WTC11 (cell line): ENCODE results near the gene DARS2. TPM values are rescaled to one million over a fixed set of nuclear protein-coding genes. Genes with fewer than 3 reads are reported as not detected.

Experiments
- AFF4 ChIP-seq: sonication (generic); formaldehyde crosslinking; IDR thresholded peaks from 2 replicates; pipeline ENCODE4 v1.8.1; 2023; ENCODE audit warnings: mild to moderate bottlenecking, missing genetic modification reagents, borderline replicate concordance
- AR ChIP-seq: fragments of 250-450 bp; sonication (Bioruptor Pico); IDR thresholded peaks from 2 replicates; pipeline ENCODE4 v1.9.0; 2021; ENCODE audit warnings: mild to moderate bottlenecking
- ATF2 ChIP-seq: sonication (generic); formaldehyde crosslinking; IDR thresholded peaks from 2 replicates; pipeline ENCODE4 v1.8.1; 2022; ENCODE audit warnings: low read depth, missing genetic modification reagents, borderline replicate concordance
- E2F1 ChIP-seq: sonication (generic); formaldehyde crosslinking; IDR thresholded peaks from 2 replicates; pipeline ENCODE4 v1.8.0; 2022; ENCODE audit warnings: mild to moderate bottlenecking, missing genetic modification reagents
- EMX1 ChIP-seq: fragments of 250-450 bp; sonication (Bioruptor Pico); IDR thresholded peaks from 2 replicates; pipeline ENCODE4 v1.8.0; 2021; ENCODE audit warnings: mild to moderate bottlenecking
- ERG ChIP-seq: fragments of 250-450 bp; sonication (Bioruptor Pico); IDR thresholded peaks from 2 replicates; pipeline ENCODE4 v1.8.0; 2021; ENCODE audit warnings: mild to moderate bottlenecking
- GABPB1 ChIP-seq: sonication (generic); formaldehyde crosslinking; IDR thresholded peaks from 2 replicates; pipeline ENCODE4 v1.8.1; 2023; ENCODE audit warnings: mild to moderate bottlenecking, missing genetic modification reagents
- GTF2I ChIP-seq: fragments of 250-450 bp; sonication (Bioruptor Pico); conservative IDR thresholded peaks from 2 replicates; pipeline ENCODE4 v1.4.0; 2021; ENCODE audit warnings: mild to moderate bottlenecking
- KAT7 ChIP-seq: sonication (generic); formaldehyde crosslinking; IDR thresholded peaks from 2 replicates; pipeline ENCODE4 v1.8.1; 2023; ENCODE audit warnings: missing genetic modification reagents, mild to moderate bottlenecking, borderline replicate concordance
- NFATC4 ChIP-seq: fragments of 250-450 bp; sonication (Bioruptor Pico); IDR thresholded peaks from 2 replicates; pipeline ENCODE4 v1.9.0; 2021; ENCODE audit warnings: mild to moderate bottlenecking
- NFE2L1 ChIP-seq: sonication (generic); formaldehyde crosslinking; IDR thresholded peaks from 2 replicates; pipeline ENCODE4 v1.8.1; 2023; ENCODE audit warnings: missing genetic modification reagents
- OVOL2 ChIP-seq: fragments of 250-450 bp; sonication (Bioruptor Pico); IDR thresholded peaks from 2 replicates; pipeline ENCODE4 v1.9.0; 2021; ENCODE audit warnings: mild to moderate bottlenecking, borderline replicate concordance
- PRRX2 ChIP-seq: fragments of 250-450 bp; sonication (Bioruptor Pico); IDR thresholded peaks from 2 replicates; pipeline ENCODE4 v1.8.0; 2021; ENCODE audit warnings: mild to moderate bottlenecking
- RORB ChIP-seq: fragments of 250-450 bp; sonication (Bioruptor Pico); IDR thresholded peaks from 2 replicates; pipeline ENCODE4 v1.9.0; 2021; ENCODE audit warnings: mild to moderate bottlenecking
- ZNF219 ChIP-seq: sonication (generic); formaldehyde crosslinking; IDR thresholded peaks from 2 replicates; pipeline ENCODE4 v1.8.0; 2023; ENCODE audit warnings: missing genetic modification reagents, mild to moderate bottlenecking, borderline replicate concordance
- ZNF425 ChIP-seq: fragments of 250-450 bp; sonication (Bioruptor Pico); conservative IDR thresholded peaks from 2 replicates; pipeline ENCODE4 v1.9.0; 2021; ENCODE audit warnings: mild to moderate bottlenecking
- ZNF532 ChIP-seq: fragments of 250-450 bp; sonication (Bioruptor Pico); IDR thresholded peaks from 2 replicates; pipeline ENCODE4 v1.9.0; 2021; ENCODE audit warnings: mild to moderate bottlenecking, borderline replicate concordance
- total RNA-seq: library from RNA; stranded (reverse); gene quantifications from 3 replicates; pipeline ENCODE4 v1.2.3, GENCODE V29; 2021

The DARS2 gene
- total RNA-seq, 1 experiment from 2014 or later = 38.0 TPM

- TF ChIP-seq AFF4 (CRISPR knock-in tag) (no peak), ERG (CRISPR knock-in tag) (peak; percentile 91), ZNF425 (CRISPR knock-in tag) (peak; percentile 90; the same call in 1 of the 2 replicates), AR (CRISPR knock-in tag) (peak; percentile 93), PRRX2 (CRISPR knock-in tag) (peak; percentile 89), ZNF219 (CRISPR knock-in tag) (no peak), RORB (CRISPR knock-in tag) (peak; percentile 17; the same call in 1 of the 2 replicates), GTF2I (CRISPR knock-in tag) (0 out of 2 replicates have a peak, but pooled peaks have one; percentile 8), EMX1 (CRISPR knock-in tag) (peak; percentile 97), OVOL2 (CRISPR knock-in tag) (no peak), NFATC4 (CRISPR knock-in tag) (peak; percentile 93; the same call in 1 of the 2 replicates), GABPB1 (CRISPR knock-in tag) (no peak), NFE2L1 (0 out of 2 replicates have a peak, but pooled peaks have one; percentile 39), ZNF532 (peak; percentile 78; the same call in 1 of the 2 replicates), E2F1 (CRISPR knock-in tag) (no peak), KAT7 (CRISPR knock-in tag) (peak; percentile 66; the same call in 1 of the 2 replicates), ATF2 (CRISPR knock-in tag) (no peak)
- TF ChIP-seq, all 79 proteins: peak for 17
These were observed 42.8 kb downstream of the DARS2 start (continued) for GRCh38 chr1:173867141-173867752.
